Measurements from ENCODE around the gene GPR37L1.

GPR37L1 gene

GRCh38 chr1:202159534-202160371 lies 37.0 kb downstream of the GPR37L1 start:
- H3K4me3 ChIP-seq (ENCODE audit: low read length): no peak overlapping the region
- H3K27me3 ChIP-seq (replicated peaks; ENCODE audit: control insufficient read depth, insufficient read depth, low read length): peaks cover 23% of the 10 kb centered on the region
- H3K36me3 ChIP-seq (ENCODE audit: control insufficient read depth, insufficient read depth, low read length, severe bottlenecking): no peaks in the 10 kb centered on the region
- no peak overlapping the region for H3K9ac ChIP-seq (ENCODE audit: low read length)
- DNase-seq (ENCODE audit: low read depth): no peak
- H3K4me1 ChIP-seq (ENCODE audit: control insufficient read depth, insufficient read depth, low read length): peaks cover 5% of the 10 kb centered on the region
- no peaks in the 10 kb centered on the region for H3K9me3 ChIP-seq (ENCODE audit: control insufficient read depth, low read length)

DNA sequence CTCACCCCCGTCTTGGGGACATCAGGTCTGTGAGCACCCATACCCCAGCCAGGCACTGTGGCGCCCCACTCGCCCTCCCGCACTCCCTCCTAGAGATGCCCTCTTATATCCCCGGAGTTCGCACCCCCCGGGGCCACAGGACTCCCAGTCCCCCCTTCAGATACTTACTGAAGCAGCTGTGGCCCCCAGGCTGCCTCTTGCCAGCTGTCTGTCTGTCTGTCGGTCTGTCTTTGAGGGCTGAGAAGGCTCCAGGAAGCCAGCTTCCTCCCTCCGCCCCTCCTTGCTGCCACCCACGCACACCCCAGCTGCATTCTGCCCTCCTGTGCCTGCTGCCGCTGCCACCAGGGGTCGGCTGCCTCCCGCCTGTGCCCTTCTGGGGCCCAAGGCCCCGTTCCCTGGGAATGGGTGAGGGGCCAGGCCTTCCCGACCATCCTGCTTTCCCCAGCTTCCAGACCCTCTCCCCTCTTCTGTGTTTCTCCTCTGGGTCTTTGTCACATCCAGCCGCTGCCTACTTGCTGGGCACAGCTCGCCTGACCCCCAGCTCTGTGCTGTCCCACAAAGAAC lies 37.7 kb downstream of the GPR37L1 start, which contains the start of gene PTPN7:
TSS of gene PTPN7 (minus strand) at position 226 of the 564 bp plus-strand sequence. CDS start 1,200 bp downstream, outside the sequence.
- Histone ChIP-seq H3K36me3 (ENCODE audit: control insufficient read depth, insufficient read depth, low read length, severe bottlenecking) (no peaks in the 10 kb centered on the region), H3K4me1 (ENCODE audit: control insufficient read depth, insufficient read depth, low read length) (no peaks in the 10 kb centered on the region), H3K9ac (ENCODE audit: low read length) (no peak within 1 kb of the TSS), H3K27me3 (replicated peaks; ENCODE audit: control insufficient read depth, insufficient read depth, low read length) (peaks cover 23% of the 10 kb centered on the region), H3K4me3 (ENCODE audit: low read length) (no peak within 1 kb of the TSS), H3K9me3 (ENCODE audit: control insufficient read depth, low read length) (no peaks in the 10 kb centered on the region)
- no peak for DNase-seq (ENCODE audit: low read depth)

DNA sequence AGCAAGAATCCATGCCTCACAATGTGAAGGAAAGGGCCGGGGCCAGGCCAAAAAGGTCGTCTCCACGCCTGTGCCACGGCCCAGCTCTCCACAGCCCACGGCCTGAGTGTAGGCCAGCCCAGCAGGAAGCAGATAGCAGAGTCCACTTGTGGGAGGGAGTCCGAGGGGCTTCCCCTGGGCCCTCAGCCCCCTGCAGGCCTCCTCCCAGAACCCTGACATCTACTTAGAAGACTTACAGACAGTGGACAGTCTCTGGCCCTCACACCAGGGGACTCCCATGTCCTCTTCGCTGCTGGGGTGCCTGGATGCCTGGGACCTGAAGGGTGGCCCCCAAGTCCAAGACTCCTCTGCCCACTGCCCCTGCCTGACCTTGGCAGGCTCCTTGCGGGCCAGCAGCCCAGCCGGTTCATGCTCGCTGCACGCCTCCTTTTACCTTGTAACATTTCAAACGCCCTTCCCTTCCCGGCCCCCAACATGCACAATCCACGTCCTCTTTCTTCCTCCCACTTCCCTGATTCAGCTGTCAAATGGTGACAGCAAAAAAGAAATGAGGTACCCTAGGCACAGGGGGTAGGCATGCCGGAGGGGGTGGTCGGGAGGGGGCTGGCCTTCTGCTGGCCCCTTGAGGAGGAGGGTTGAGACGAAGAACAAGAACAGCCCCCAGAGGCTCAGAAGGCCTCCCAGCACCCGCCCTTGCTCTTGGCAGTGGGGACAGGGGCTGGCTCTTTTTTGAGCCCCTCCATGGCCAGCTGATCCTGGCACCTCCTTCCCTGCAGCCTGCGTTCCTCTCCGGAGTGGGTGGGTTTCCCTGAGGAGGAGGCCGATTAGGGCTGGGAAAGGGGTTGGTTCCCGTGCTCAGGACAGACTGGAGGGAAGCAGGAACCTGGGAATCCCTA lies 38.7 kb downstream of the GPR37L1 start:
- no peak overlapping the region for H3K9ac ChIP-seq (ENCODE audit: low read length)
- H3K27me3 ChIP-seq (replicated peaks; ENCODE audit: control insufficient read depth, insufficient read depth, low read length): peaks cover 23% of the 10 kb centered on the region
- no peaks in the 10 kb centered on the region for H3K9me3 ChIP-seq (ENCODE audit: control insufficient read depth, low read length)
- DNase-seq (ENCODE audit: low read depth): no peak
- no peak overlapping the region for H3K4me3 ChIP-seq (ENCODE audit: low read length)
- H3K4me1 ChIP-seq (ENCODE audit: control insufficient read depth, insufficient read depth, low read length): no peaks in the 10 kb centered on the region
- H3K36me3 ChIP-seq (ENCODE audit: control insufficient read depth, insufficient read depth, low read length, severe bottlenecking): no peaks in the 10 kb centered on the region

- Histone ChIP-seq H3K9ac (ENCODE audit: low read length) (no peak overlapping the region), H3K4me1 (ENCODE audit: control insufficient read depth, insufficient read depth, low read length) (no peaks in the 10 kb centered on the region), H3K9me3 (ENCODE audit: control insufficient read depth, low read length) (no peaks in the 10 kb centered on the region), H3K4me3 (ENCODE audit: low read length) (no peak overlapping the region), H3K36me3 (ENCODE audit: control insufficient read depth, insufficient read depth, low read length, severe bottlenecking) (no peaks in the 10 kb centered on the region), H3K27me3 (replicated peaks; ENCODE audit: control insufficient read depth, insufficient read depth, low read length) (peaks cover 23% of the 10 kb centered on the region)
- no peak for DNase-seq (ENCODE audit: low read depth)
Measured at GRCh38 chr1:202162047-202162417, 39.3 kb downstream of the GPR37L1 start.

GRCh38 chr1:202162418-202163280 lies 39.9 kb downstream of the GPR37L1 start:
- no peak for DNase-seq (ENCODE audit: low read depth)
- H3K36me3 ChIP-seq (ENCODE audit: control insufficient read depth, insufficient read depth, low read length, severe bottlenecking): no peaks in the 10 kb centered on the region
- H3K4me1 ChIP-seq (ENCODE audit: control insufficient read depth, insufficient read depth, low read length): no peaks in the 10 kb centered on the region
- H3K9ac ChIP-seq (ENCODE audit: low read length): no peak overlapping the region
- no peak overlapping the region for H3K4me3 ChIP-seq (ENCODE audit: low read length)
- H3K9me3 ChIP-seq (ENCODE audit: control insufficient read depth, low read length): no peaks in the 10 kb centered on the region
- H3K27me3 ChIP-seq (replicated peaks; ENCODE audit: control insufficient read depth, insufficient read depth, low read length): peaks cover 19% of the 10 kb centered on the region

DNA sequence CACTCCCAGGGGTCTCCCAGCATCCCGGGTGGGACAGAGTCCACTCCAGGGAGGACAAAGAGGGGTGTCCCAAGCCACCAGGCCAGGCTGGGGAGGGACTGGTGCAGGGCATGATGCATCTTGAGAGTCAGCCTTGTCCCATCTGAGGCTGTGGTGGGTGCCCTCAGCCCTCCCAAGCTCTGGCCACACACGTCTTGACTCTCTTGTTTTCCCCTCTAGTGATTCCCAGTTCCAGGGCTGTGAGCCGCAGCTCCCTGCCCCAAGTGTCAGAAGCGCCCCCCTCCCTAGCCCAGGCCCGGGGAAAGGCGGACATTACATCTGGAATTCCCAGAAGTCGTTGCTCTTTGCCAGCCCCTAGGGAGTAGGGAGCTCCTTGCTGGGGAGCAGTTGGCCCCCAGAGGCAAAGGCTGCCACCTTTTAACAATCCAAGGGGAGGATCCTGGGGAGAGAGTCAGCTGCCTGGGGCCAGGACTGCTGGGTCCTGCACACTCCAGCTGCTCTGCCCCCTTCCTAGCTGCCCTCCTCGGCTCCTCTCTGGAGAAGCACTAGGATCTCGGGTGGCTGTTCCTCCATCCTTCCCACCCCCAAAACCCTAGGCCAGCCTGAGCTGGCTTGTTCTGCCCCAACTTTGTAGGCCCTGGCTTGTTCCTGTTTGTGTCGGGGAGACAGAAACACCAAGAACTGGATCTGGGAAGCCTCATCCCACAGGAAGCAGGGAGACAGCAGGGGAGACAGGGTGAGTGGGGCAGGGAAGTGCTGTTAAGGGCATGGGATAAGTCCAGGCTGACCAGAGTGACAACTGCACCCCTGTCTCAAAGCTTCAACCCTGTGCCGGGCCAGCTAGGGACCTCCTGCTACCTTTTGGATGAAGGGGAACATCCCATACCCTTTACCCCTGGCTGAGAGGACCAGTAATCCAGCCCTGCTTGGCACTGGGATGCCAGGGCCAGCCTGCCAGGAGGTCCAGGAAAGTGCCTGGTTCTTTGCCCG lies 40.9 kb downstream of the GPR37L1 start:
- DNase-seq (ENCODE audit: low read depth): no peak

GRCh38 chr1:202164271-202165037 lies 41.7 kb downstream of the GPR37L1 start:
- DNase-seq (ENCODE audit: low read depth): no peak
- H3K36me3 ChIP-seq (ENCODE audit: control insufficient read depth, insufficient read depth, low read length, severe bottlenecking): no peaks in the 10 kb centered on the region
- H3K9me3 ChIP-seq (ENCODE audit: control insufficient read depth, low read length): no peaks in the 10 kb centered on the region
- H3K9ac ChIP-seq (ENCODE audit: low read length): no peak overlapping the region
- no peak overlapping the region for H3K4me3 ChIP-seq (ENCODE audit: low read length)
- H3K27me3 ChIP-seq (replicated peaks; ENCODE audit: control insufficient read depth, insufficient read depth, low read length): peaks cover 18% of the 10 kb centered on the region
- H3K4me1 ChIP-seq (ENCODE audit: control insufficient read depth, insufficient read depth, low read length): peaks cover 3% of the 10 kb centered on the region

More for the DNA sequence above, 40.9 kb downstream of the GPR37L1 start:
- H3K9me3 ChIP-seq (ENCODE audit: control insufficient read depth, low read length): no peaks in the 10 kb centered on the region
- H3K4me1 ChIP-seq (ENCODE audit: control insufficient read depth, insufficient read depth, low read length): peaks cover 3% of the 10 kb centered on the region
- no peak overlapping the region for H3K9ac ChIP-seq (ENCODE audit: low read length)
- no peaks in the 10 kb centered on the region for H3K36me3 ChIP-seq (ENCODE audit: control insufficient read depth, insufficient read depth, low read length, severe bottlenecking)
- peaks cover 18% of the 10 kb centered on the region for H3K27me3 ChIP-seq (replicated peaks; ENCODE audit: control insufficient read depth, insufficient read depth, low read length)
- H3K4me3 ChIP-seq (ENCODE audit: low read length): no peak overlapping the region

- H3K4me3 ChIP-seq (ENCODE audit: low read length): no peak overlapping the region
- no peaks in the 10 kb centered on the region for H3K9me3 ChIP-seq (ENCODE audit: control insufficient read depth, low read length)
- no peaks in the 10 kb centered on the region for H3K36me3 ChIP-seq (ENCODE audit: control insufficient read depth, insufficient read depth, low read length, severe bottlenecking)
- H3K4me1 ChIP-seq (ENCODE audit: control insufficient read depth, insufficient read depth, low read length): peaks cover 3% of the 10 kb centered on the region
- DNase-seq (ENCODE audit: low read depth): no peak
- peaks cover 14% of the 10 kb centered on the region for H3K27me3 ChIP-seq (replicated peaks; ENCODE audit: control insufficient read depth, insufficient read depth, low read length)
- H3K9ac ChIP-seq (ENCODE audit: low read length): no peak overlapping the region
Measured at GRCh38 chr1:202165267-202165941, 42.7 kb downstream of the GPR37L1 start.

All from adipocyte (in vitro differentiated cells).